Measurements from ENCODE around the gene ZNF384. TPM values are rescaled to one million over a fixed set of nuclear protein-coding genes. Genes with fewer than 3 reads are reported as not detected.

The ZNF384 gene
- total RNA-seq, 2 donors from 2014 or later, result 36.8 to 45.3 TPM

GRCh38 chr12:6632026-6632983, 56.9 kb downstream of the ZNF384 start:
- no peaks in the 10 kb centered on the region for H3K9me3 ChIP-seq
- DNase-seq (ENCODE audit: low spot score), result no peak
- TF ChIP-seq CTCF (IDR thresholded peaks at IDR 0.05), result no peak
- H3K27ac ChIP-seq, result peak overlapping the region in 1 of 2 donors; percentile 20
- H3K27me3 ChIP-seq (replicated peaks; ENCODE audit: insufficient read depth), result no peaks in the 10 kb centered on the region
- H3K36me3 ChIP-seq, result no peaks in the 10 kb centered on the region
- H3K4me3 ChIP-seq, result no peak overlapping the region
- no peaks in the 10 kb centered on the region for H3K4me1 ChIP-seq (ENCODE audit: control insufficient read depth in 1 of 2, low read depth in 2 of 2)
- no peak for ATAC-seq (ENCODE audit: insufficient number of reproducible peaks, low FRiP score, low read depth)

- no peak for DNase-seq (ENCODE audit: low spot score)
- TF ChIP-seq CTCF (IDR thresholded peaks at IDR 0.05), result no peak
- H3K4me3 ChIP-seq, result no peak overlapping the region
- H3K9me3 ChIP-seq, result no peaks in the 10 kb centered on the region
- H3K4me1 ChIP-seq (ENCODE audit: control insufficient read depth in 1 of 2, low read depth in 2 of 2), result no peaks in the 10 kb centered on the region
- no peak for ATAC-seq (ENCODE audit: insufficient number of reproducible peaks, low FRiP score, low read depth)
- H3K27me3 ChIP-seq (replicated peaks; ENCODE audit: insufficient read depth), result no peaks in the 10 kb centered on the region
- peak overlapping the region in 1 of 2 donors; percentile 20 for H3K27ac ChIP-seq
- H3K36me3 ChIP-seq, result no peaks in the 10 kb centered on the region
Measured at GRCh38 chr12:6631549-6631961, 57.6 kb downstream of the ZNF384 start.

- H3K4me3 ChIP-seq, result no peak overlapping the region
- H3K36me3 ChIP-seq, result no peaks in the 10 kb centered on the region
- H3K27me3 ChIP-seq (replicated peaks; ENCODE audit: insufficient read depth), result no peaks in the 10 kb centered on the region
- no peaks in the 10 kb centered on the region for H3K9me3 ChIP-seq
- no peak overlapping the region for H3K27ac ChIP-seq
- no peak for TF ChIP-seq CTCF (IDR thresholded peaks at IDR 0.05)
- no peak for ATAC-seq (ENCODE audit: insufficient number of reproducible peaks, low FRiP score, low read depth)
- H3K4me1 ChIP-seq (ENCODE audit: control insufficient read depth in 1 of 2, low read depth in 2 of 2), result no peaks in the 10 kb centered on the region
- no peak for DNase-seq (ENCODE audit: low spot score)
Measured at GRCh38 chr12:6630736-6631135, 58.4 kb downstream of the ZNF384 start.

GRCh38 chr12:6627616-6628015, 61.6 kb downstream of the ZNF384 start:
- no peak overlapping the region for H3K27ac ChIP-seq

More at GRCh38 chr12:6627616-6628015, 61.6 kb downstream of the ZNF384 start:
- Histone ChIP-seq H3K4me1 (ENCODE audit: control insufficient read depth in 1 of 2, low read depth in 2 of 2) (no peaks in the 10 kb centered on the region), H3K27me3 (replicated peaks; ENCODE audit: insufficient read depth) (no peaks in the 10 kb centered on the region), H3K9me3 (no peaks in the 10 kb centered on the region), H3K4me3 (no peak overlapping the region), H3K36me3 (no peaks in the 10 kb centered on the region)
- TF ChIP-seq CTCF (IDR thresholded peaks at IDR 0.05), result no peak
- no peak for ATAC-seq (ENCODE audit: insufficient number of reproducible peaks, low FRiP score, low read depth)
- no peak for DNase-seq (ENCODE audit: low spot score)

Data from thoracic aorta (tissue), 2 donors.